K562 (cell line): ENCODE results near the gene PFKFB2. TPM values are rescaled to one million over a fixed set of nuclear protein-coding genes. Genes with fewer than 3 reads are reported as not detected.

ENCODE experiments used
- ARID2 ChIP-seq: fragments of 450-650 bp; IDR thresholded peaks from 2 replicates; pipeline ENCODE4 v1.6.1; 2017; ENCODE audit warnings: antibody characterized with exemption, mild to moderate bottlenecking
- BRF2 ChIP-seq: IDR thresholded peaks from 3 replicates; pipeline ENCODE4 v1.6.1; 2011; ENCODE audit warnings: borderline replicate concordance, mild to moderate bottlenecking; ENCODE audit not compliant: insufficient read length, insufficient read depth
- CSDE1 ChIP-seq, 2 experiments: fragments of 450-650 bp; IDR thresholded peaks; 2 replicates each; pipeline ENCODE4 v1.6.1; 2016; ENCODE audit warnings: mild to moderate bottlenecking in 1 of 2
- CTCFL ChIP-seq: IDR thresholded peaks from 2 replicates; pipeline ENCODE4 v1.6.1; 2011; ENCODE audit warnings: borderline replicate concordance, low read depth, mild to moderate bottlenecking, moderate library complexity, low read length; ENCODE audit not compliant: insufficient read depth, poor library complexity, severe bottlenecking
- E4F1 ChIP-seq: fragments of 250-450 bp; sonication (Bioruptor Pico); IDR thresholded peaks from 2 replicates; pipeline ENCODE4 v1.5.0; 2021; ENCODE audit warnings: mild to moderate bottlenecking, borderline replicate concordance
- GTF2E2 ChIP-seq: fragments of 200-800 bp; sonication (Bioruptor generic); IDR thresholded peaks from 2 replicates; pipeline ENCODE4 v1.6.1; 2016; ENCODE audit warnings: missing genetic modification characterization, missing compliant biosample characterization
- GTF2F1 ChIP-seq: IDR thresholded peaks from 2 replicates; pipeline ENCODE4 v1.6.1; 2011; ENCODE audit warnings: low read depth, low read length, improper control_type of control experiment
- HES1 ChIP-seq: fragments of 450-650 bp; IDR thresholded peaks from 2 replicates; pipeline ENCODE4 v1.6.1; 2016; ENCODE audit warnings: low read depth, mild to moderate bottlenecking, moderate library complexity
- KAT2B ChIP-seq: IDR thresholded peaks from one replicate; pipeline ENCODE4 v1.6.1; 2012; ENCODE audit warnings: low read depth, mild to moderate bottlenecking, control low read depth, inconsistent platforms, low read length, moderate library complexity
- NONO ChIP-seq, 2 experiments: fragments of 200-400 bp in 1 of 2; fragments of 450-650 bp in 1 of 2; formaldehyde crosslinking in 1 of 2; IDR thresholded peaks; 2 replicates each; pipeline ENCODE4 v1.6.1; 2017; ENCODE audit warnings: low read depth in 2 of 2, mild to moderate bottlenecking in 2 of 2, moderate library complexity in 2 of 2, low read length in 1 of 2
- POLR3A ChIP-seq: IDR thresholded peaks from 2 replicates; pipeline ENCODE4 v1.6.1; 2011; ENCODE audit warnings: borderline replicate concordance, mild to moderate bottlenecking, moderate library complexity; ENCODE audit not compliant: insufficient read length, insufficient read depth; ENCODE audit errors: extremely low read depth
- SNIP1 ChIP-seq: fragments of 450-650 bp; IDR thresholded peaks from 2 replicates; pipeline ENCODE4 v1.7.1; 2017; ENCODE audit warnings: low read depth, mild to moderate bottlenecking
- TSHZ1 ChIP-seq: fragments of 250-450 bp; sonication (Bioruptor Pico); IDR thresholded peaks from 2 replicates; pipeline ENCODE4 v1.4.0; 2020; ENCODE audit warnings: mild to moderate bottlenecking, moderate library complexity
- polyA plus RNA-seq, 8 experiments: library from polyadenylated mRNA; depleted of rRNA in 4 of 8; stranded (reverse) in 5 of 8; unstranded in 3 of 8; fragments of >200 nt; fragmentation: Nextera tagmentation in 2 of 8; fragmentation: Illumina TruSeq in 1 of 8; extraction: Ambion mirVana in 2 of 8; extraction: Trizol in 1 of 8; gene quantifications; 2 replicates each; pipeline versions ENCODE4 v1.2.1 to v1.2.3, GENCODE V29; 2011 to 2014; ENCODE audit warnings: inconsistent platforms in 1 of 8, missing spikeins in 1 of 8
- total RNA-seq, 7 experiments: library from RNA; depleted of rRNA in 6 of 7; stranded (reverse); fragments of >200 nt in 6 of 7; fragmentation: Illumina TruSeq in 2 of 7; extraction: Trizol in 2 of 7; gene quantifications; 2 replicates each; pipeline versions ENCODE4 v1.2.1 to v1.2.3, GENCODE V29; 2011 to 2021; ENCODE audit warnings: low replicate concordance in 1 of 7
- TF ChIP-seq, protein P1 (sequence below): fragments of 450-650 bp; formaldehyde crosslinking; IDR thresholded peaks from 2 replicates; pipeline ENCODE4 v1.4.0; 2020; ENCODE audit warnings: mild to moderate bottlenecking, moderate library complexity

PFKFB2 gene
- total and polyA plus RNA-seq, 9 of the 15 experiments (the other 6 are each of a cell fraction or from before 2014, with no cell fraction given): 6.9 to 26.0 (median 16.4) TPM

- TF ChIP-seq POLR3A (no peak), BRF2 (no peak), KAT2B (no peak), ARID2 (peak; percentile 31; the same call in 1 of the 2 replicates), E4F1 (CRISPR knock-in tag) (no peak), NONO (IDR thresholded peaks at IDR 0.05; ENCODE audit: low read depth in 2 of 2, low read length in 1 of 2) (0 out of 4 replicates have a peak, but pooled peaks of 1 of the 2 experiments have one; percentile 64), CTCFL (no peak), SNIP1 (no peak), GTF2E2 (no peak), GTF2F1 (no peak), TSHZ1 (CRISPR knock-in tag) (no peak), HES1 (peak; percentile 57), CSDE1 (IDR thresholded peaks at IDR 0.05) (no peak)
- TF ChIP-seq, protein P1, sequence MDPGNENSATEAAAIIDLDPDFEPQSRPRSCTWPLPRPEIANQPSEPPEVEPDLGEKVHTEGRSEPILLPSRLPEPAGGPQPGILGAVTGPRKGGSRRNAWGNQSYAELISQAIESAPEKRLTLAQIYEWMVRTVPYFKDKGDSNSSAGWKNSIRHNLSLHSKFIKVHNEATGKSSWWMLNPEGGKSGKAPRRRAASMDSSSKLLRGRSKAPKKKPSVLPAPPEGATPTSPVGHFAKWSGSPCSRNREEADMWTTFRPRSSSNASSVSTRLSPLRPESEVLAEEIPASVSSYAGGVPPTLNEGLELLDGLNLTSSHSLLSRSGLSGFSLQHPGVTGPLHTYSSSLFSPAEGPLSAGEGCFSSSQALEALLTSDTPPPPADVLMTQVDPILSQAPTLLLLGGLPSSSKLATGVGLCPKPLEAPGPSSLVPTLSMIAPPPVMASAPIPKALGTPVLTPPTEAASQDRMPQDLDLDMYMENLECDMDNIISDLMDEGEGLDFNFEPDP: no peak
Measured at GRCh38 chr1:207021139-207021861, 31.8 kb upstream of the PFKFB2 start (continued).
